Neuronal stem cell (in vitro differentiated cells): Measurements from ENCODE around the gene SYNPR.
A peak's percentile ranks its signal among the peaks of the same experiment; 100 is the strongest.

Source experiments
- DNase-seq: peaks from one replicate; pipeline ENCODE4 v3.0.0-alpha.2; 2013; ENCODE audit warnings: low spot score
- H2AFZ ChIP-seq: one replicate; pipeline ENCODE4 v1.6.1; 2013; ENCODE audit warnings: mild to moderate bottlenecking, low read length, inconsistent platforms
- H2AK5ac ChIP-seq: 2 replicates; pipeline ENCODE4 v1.6.1; 2013; ENCODE audit warnings: low read depth, mild to moderate bottlenecking, inconsistent platforms, low read length, moderate library complexity, mixed read lengths
- H2BK120ac ChIP-seq: 2 replicates; pipeline ENCODE4 v1.6.1; 2013; ENCODE audit warnings: low read depth, mild to moderate bottlenecking, inconsistent platforms, low read length, moderate library complexity, mixed read lengths
- H2BK12ac ChIP-seq: one replicate; pipeline ENCODE4 v1.6.1; 2013; ENCODE audit warnings: low read length, inconsistent platforms
- H2BK15ac ChIP-seq: 2 replicates; pipeline ENCODE4 v1.6.1; 2013; ENCODE audit warnings: mild to moderate bottlenecking, low read length, inconsistent platforms, mixed read lengths
- H2BK5ac ChIP-seq: one replicate; pipeline ENCODE4 v1.6.1; 2013; ENCODE audit warnings: inconsistent platforms, mild to moderate bottlenecking, low read length, moderate library complexity
- H3K14ac ChIP-seq: one replicate; pipeline ENCODE4 v1.6.1; 2013; ENCODE audit warnings: low read length, inconsistent platforms
- H3K18ac ChIP-seq: 2 replicates; pipeline ENCODE4 v1.6.1; 2013; ENCODE audit warnings: low read length, inconsistent platforms
- H3K23ac ChIP-seq: 2 replicates; pipeline ENCODE4 v1.6.1; 2013; ENCODE audit warnings: low read depth, mild to moderate bottlenecking, mixed read lengths, low read length, inconsistent platforms; ENCODE audit not compliant: poor library complexity
- H3K27ac ChIP-seq: replicated peaks from 3 replicates; pipeline ENCODE4 v1.5.1; 2013; ENCODE audit warnings: low read length, inconsistent platforms
- H3K27me3 ChIP-seq, 3 experiments: 2 replicates each; pipeline ENCODE4 v1.6.1; 2013; ENCODE audit warnings: low read length in 3 of 3, mild to moderate bottlenecking in 2 of 3, inconsistent platforms in 1 of 3, low read depth in 1 of 3, mixed read lengths in 1 of 3, moderate library complexity in 1 of 3; ENCODE audit not compliant: control insufficient read depth in 3 of 3, insufficient read depth in 3 of 3
- H3K36me3 ChIP-seq, 2 donors: replicated peaks in 1 of 2; 2 replicates each; pipeline ENCODE4 v1.6.1; 2013; ENCODE audit warnings: low read length in 2 of 2; ENCODE audit not compliant: control insufficient read depth in 2 of 2, insufficient read depth in 2 of 2
- H3K4ac ChIP-seq: 2 replicates; pipeline ENCODE4 v1.6.1; 2013; ENCODE audit warnings: inconsistent platforms, mild to moderate bottlenecking, low read length, moderate library complexity
- H3K4me1 ChIP-seq, 2 donors: 1 replicate in 1 of 2; 2 replicates in 1 of 2; pipeline ENCODE4 v1.6.1; 2013; ENCODE audit warnings: low read length in 2 of 2, low read depth in 1 of 2; ENCODE audit not compliant: control insufficient read depth in 2 of 2, insufficient read depth in 1 of 2
- H3K4me2 ChIP-seq: one replicate; pipeline ENCODE4 v1.6.1; 2013; ENCODE audit warnings: mild to moderate bottlenecking, low read length, inconsistent platforms; ENCODE audit not compliant: insufficient read depth, poor library complexity, severe bottlenecking
- H3K4me3 ChIP-seq, 2 donors: 2 replicates each; pipeline ENCODE4 v1.5.1; 2013; ENCODE audit warnings: low read length in 2 of 2, mild to moderate bottlenecking in 2 of 2, inconsistent platforms in 1 of 2, moderate library complexity in 1 of 2
- H3K79me1 ChIP-seq: one replicate; pipeline ENCODE4 v1.6.1; 2013; ENCODE audit warnings: low read depth, mild to moderate bottlenecking, inconsistent platforms, low read length, moderate library complexity
- H3K9ac ChIP-seq: one replicate; pipeline ENCODE4 v1.6.1; 2013; ENCODE audit warnings: mild to moderate bottlenecking, low read depth, low read length, inconsistent platforms; ENCODE audit not compliant: poor library complexity
- H3K9me3 ChIP-seq, 2 donors: replicated peaks in 1 of 2; 2 replicates each; pipeline versions ENCODE3 to v1.6.1; 2013; ENCODE audit warnings: low read length in 2 of 2, mild to moderate bottlenecking in 2 of 2, inconsistent platforms in 1 of 2, low read depth in 1 of 2, mixed read lengths in 1 of 2, moderate library complexity in 1 of 2; ENCODE audit not compliant: control insufficient read depth in 2 of 2, insufficient read depth in 1 of 2
- H4K8ac ChIP-seq: one replicate; pipeline ENCODE4 v1.6.1; 2013; ENCODE audit warnings: low read depth, mild to moderate bottlenecking, inconsistent platforms, low read length, moderate library complexity
- H4K91ac ChIP-seq: one replicate; pipeline ENCODE4 v1.6.1; 2013; ENCODE audit warnings: low read length, low read depth, mild to moderate bottlenecking, inconsistent platforms; ENCODE audit not compliant: poor library complexity
- WGBS, 2 donors: extraction: QIAGEN DNeasy Blood & Tissue Kit; methylation state at CpG; one replicate each; pipeline ENCODE4 v1.1.7; 2013; ENCODE audit warnings: missing lambda C conversion rate in 2 of 2, mixed read lengths in 1 of 2; ENCODE audit not compliant: insufficient read length in 2 of 2, insufficient replicate concordance in 1 of 2; ENCODE audit errors: extremely low coverage in 2 of 2; 5-methylcytosine and 5-hydroxymethylcytosine counted together

The SYNPR gene

GRCh38 chr3:63514678-63515077 is 236.6 kb downstream of the SYNPR start:
- DNase-seq = no peak
- Histone ChIP-seq H3K23ac (no peak overlapping the region), H3K9me3 (no peaks in the 10 kb centered on the region), H3K4ac (no peak overlapping the region), H2AK5ac (no peak overlapping the region), H2BK15ac (no peak overlapping the region), H3K79me1 (no peaks in the 10 kb centered on the region), H2BK120ac (no peak overlapping the region), H3K9ac (no peak overlapping the region), H4K8ac (no peak overlapping the region), H3K27ac (no peak overlapping the region), H4K91ac (no peak overlapping the region), H3K27me3 (no peaks in the 10 kb centered on the region), H2BK12ac (no peak overlapping the region), H3K36me3 (no peaks in the 10 kb centered on the region), H3K14ac (no peak overlapping the region), H2BK5ac (no peak overlapping the region), H3K4me3 (no peak overlapping the region), H3K4me1 (peaks cover 0 to 2% of the 10 kb centered on the region in 2 donors), H3K4me2 (no peak overlapping the region), H2AFZ (no peak overlapping the region), H3K18ac (no peak overlapping the region)
- no CpG with 5 or more reads among the region's 4 CpGs for WGBS, 2 donors

- Histone ChIP-seq H3K14ac (no peak overlapping the region), H3K18ac (no peak overlapping the region), H3K4me3 (no peak overlapping the region), H3K9ac (no peak overlapping the region), H2AFZ (no peak overlapping the region), H3K79me1 (no peaks in the 10 kb centered on the region), H3K9me3 (no peaks in the 10 kb centered on the region), H3K4me2 (no peak overlapping the region), H3K27ac (no peak overlapping the region), H4K8ac (no peak overlapping the region), H2BK15ac (no peak overlapping the region), H3K4ac (no peak overlapping the region), H2BK5ac (no peak overlapping the region), H3K4me1 (peaks cover 0 to 3% of the 10 kb centered on the region in 2 donors), H4K91ac (no peak overlapping the region), H2AK5ac (no peak overlapping the region), H3K23ac (no peak overlapping the region), H2BK12ac (no peak overlapping the region), H3K27me3 (no peaks in the 10 kb centered on the region), H2BK120ac (no peak overlapping the region), H3K36me3 (no peaks in the 10 kb centered on the region)
- whole genome bisulfite sequencing, 2 donors = no CpG with 5 or more reads among the region's 3 CpGs
- no peak for DNase-seq
These were observed 241.3 kb downstream of the SYNPR start for GRCh38 chr3:63519426-63519825.

- H3K23ac ChIP-seq = no peak overlapping the region
- no peak overlapping the region for H3K4ac ChIP-seq
- no CpG with 5 or more reads among the region's 1 CpG for WGBS, 2 donors
- H3K4me3 ChIP-seq = no peak overlapping the region
- DNase-seq = no peak
- no peaks in the 10 kb centered on the region for H3K27me3 ChIP-seq
- H3K9me3 ChIP-seq = no peaks in the 10 kb centered on the region
- no peak overlapping the region for H3K4me2 ChIP-seq
- H2BK15ac ChIP-seq = no peak overlapping the region
- H2AK5ac ChIP-seq = no peak overlapping the region
- no peak overlapping the region for H2BK12ac ChIP-seq
- no peaks in the 10 kb centered on the region for H3K79me1 ChIP-seq
- H2BK5ac ChIP-seq = no peak overlapping the region
- no peak overlapping the region for H3K27ac ChIP-seq
- no peak overlapping the region for H3K18ac ChIP-seq
- H2AFZ ChIP-seq = no peak overlapping the region
- peaks cover 0 to 3% of the 10 kb centered on the region in 2 donors for H3K4me1 ChIP-seq
- H3K36me3 ChIP-seq = no peaks in the 10 kb centered on the region
- H4K8ac ChIP-seq = no peak overlapping the region
- no peak overlapping the region for H3K9ac ChIP-seq
- no peak overlapping the region for H4K91ac ChIP-seq
- no peak overlapping the region for H3K14ac ChIP-seq
- no peak overlapping the region for H2BK120ac ChIP-seq
These were observed 243.5 kb downstream of the SYNPR start for GRCh38 chr3:63521657-63522056.

- Histone ChIP-seq H3K4me3 (no peak overlapping the region), H2AK5ac (no peak overlapping the region), H2BK15ac (no peak overlapping the region), H2BK120ac (no peak overlapping the region), H3K27ac (no peak overlapping the region), H3K4me2 (no peak overlapping the region), H3K4me1 (peaks cover 0 to 3% of the 10 kb centered on the region in 2 donors), H3K9me3 (no peaks in the 10 kb centered on the region), H3K9ac (no peak overlapping the region), H3K79me1 (no peaks in the 10 kb centered on the region), H4K8ac (no peak overlapping the region), H2BK5ac (no peak overlapping the region), H3K14ac (no peak overlapping the region), H4K91ac (no peak overlapping the region), H3K4ac (no peak overlapping the region), H3K27me3 (no peaks in the 10 kb centered on the region), H2BK12ac (no peak overlapping the region), H3K36me3 (no peaks in the 10 kb centered on the region), H2AFZ (peak overlapping the region; percentile 59), H3K18ac (peak overlapping the region; percentile 15), H3K23ac (no peak overlapping the region)
- peak; percentile 5 for DNase-seq
- no CpG with 5 or more reads among the region's 5 CpGs for WGBS, 2 donors
These were observed 245.0 kb downstream of the SYNPR start for GRCh38 chr3:63523100-63523499.
